Right lobe of liver (tissue), 4 donors: ENCODE measurements around the gene MAPK8IP3.

ENCODE experiments used
- CTCF ChIP-seq, 4 donors: fragments of 200-600 bp in 3 of 4; fragments of 450-650 bp in 1 of 4; IDR thresholded peaks; one replicate each; pipeline versions ENCODE4 v1.5.1 to v1.8.0; 2016 to 2022; ENCODE audit warnings: antibody characterized with exemption in 4 of 4, mild to moderate bottlenecking in 2 of 4
- POLR2A ChIP-seq: fragments of 450-650 bp; IDR thresholded peaks from one replicate; pipeline ENCODE4 v1.6.1; 2017; ENCODE audit warnings: antibody characterized with exemption, mild to moderate bottlenecking
- donor health status: DM: no; HTN: no; CAD: no.
- donor health status: DM: no; HTN: no; CAD: no.
- donor health status: DM: no; HTN: yes; CAD: no.

GRCh38 chr16:1659031-1659430, 47.0 kb upstream of the MAPK8IP3 start:
- TF ChIP-seq POLR2A, result no peak
- TF ChIP-seq CTCF (IDR thresholded peaks at IDR 0.05), result no peak
